ENCODE data around the gene CUEDC1. TPM values are rescaled to one million over a fixed set of nuclear protein-coding genes. Genes with fewer than 3 reads are reported as not detected.

Gene CUEDC1
- total and polyA plus RNA-seq, 2 of the 13 experiments (the other 11 are each of a cell fraction or from before 2014, with no cell fraction given) = 7.4 to 12.9 TPM

DNA sequence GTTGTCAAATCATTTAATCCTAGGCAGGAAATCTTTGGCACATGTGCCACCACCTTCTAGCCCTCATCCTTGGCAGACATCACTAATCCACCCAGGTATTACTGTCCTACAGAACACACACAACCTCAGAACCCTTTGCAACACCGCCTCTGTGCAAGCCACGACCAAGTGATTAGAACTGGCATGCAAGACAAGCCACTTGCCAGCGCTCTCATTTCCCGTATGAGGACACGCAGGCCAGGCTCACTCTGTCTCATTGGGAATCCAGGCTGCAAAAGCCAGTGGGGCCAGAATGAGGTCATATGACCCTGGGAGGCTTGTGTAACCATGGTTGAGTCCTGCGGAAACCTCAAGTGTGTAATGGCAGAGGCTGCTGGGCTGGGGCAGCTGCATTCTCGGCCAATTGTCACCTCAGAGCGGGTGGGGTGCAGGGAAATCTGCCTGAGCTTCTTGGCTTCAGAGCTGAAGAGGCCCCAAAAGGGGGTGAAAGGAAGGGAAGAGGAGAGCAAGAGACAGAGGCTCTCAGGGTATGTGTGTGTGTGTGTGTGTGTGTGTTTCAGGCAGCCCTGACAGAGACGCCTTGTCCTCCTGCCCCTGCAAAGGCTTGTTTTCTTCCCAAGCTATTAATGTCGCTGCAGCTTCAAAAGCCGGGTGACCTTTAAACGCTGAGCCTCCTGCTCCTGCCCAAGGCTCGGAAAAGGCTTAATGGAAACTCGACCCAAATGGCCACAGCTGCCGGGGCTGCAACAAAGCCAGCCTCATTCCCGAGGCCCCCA, 62.2 kb downstream of the CUEDC1 start (continued):
- TF ChIP-seq HES4 (CRISPR knock-in tag; IDR thresholded peaks at IDR 0.05; ENCODE audit: borderline replicate concordance) (no peak), NFKBIZ (CRISPR knock-in tag; IDR thresholded peaks at IDR 0.05) (no peak), U2AF1 (optimal IDR thresholded peaks at IDR 0.05; ENCODE audit: low read depth, low read length) (no peak), ZNF121 (CRISPR knock-in tag; IDR thresholded peaks at IDR 0.05) (no peak; the same call in 1 of the 2 replicates), KLF9 (CRISPR knock-in tag; IDR thresholded peaks at IDR 0.05; ENCODE audit: low read depth) (no peak), TCF7L2 (IDR thresholded peaks at IDR 0.05; ENCODE audit: low read depth, low read length) (no peak), ZNF570 (CRISPR knock-in tag; IDR thresholded peaks at IDR 0.05; ENCODE audit: borderline replicate concordance) (peak; percentile 49; the same call in 1 of the 2 replicates), NCOA2 (CRISPR knock-in tag; IDR thresholded peaks at IDR 0.05) (0 out of 2 replicates have a peak, but pooled peaks have one; percentile 10), MLLT10 (CRISPR knock-in tag; IDR thresholded peaks at IDR 0.05) (no peak), ZNF605 (CRISPR knock-in tag; IDR thresholded peaks at IDR 0.05) (no peak), ZSCAN31 (CRISPR knock-in tag; IDR thresholded peaks at IDR 0.05; ENCODE audit: low read depth) (no peak; the same call in 1 of the 2 replicates), ARID2 (CRISPR knock-in tag; IDR thresholded peaks at IDR 0.05; ENCODE audit: borderline replicate concordance) (peak; percentile 88; the same call in 1 of the 2 replicates), THAP11 (CRISPR knock-in tag; IDR thresholded peaks at IDR 0.05) (peak; percentile 5; the same call in 1 of the 2 replicates), ZNF713 (CRISPR knock-in tag; IDR thresholded peaks at IDR 0.05) (no peak), ZNF136 (CRISPR knock-in tag; IDR thresholded peaks at IDR 0.05; ENCODE audit: low read depth) (0 out of 2 replicates have a peak, but pooled peaks have one; percentile 31), SP4 (CRISPR knock-in tag; IDR thresholded peaks at IDR 0.05) (no peak)
- TF ChIP-seq, protein P1, sequence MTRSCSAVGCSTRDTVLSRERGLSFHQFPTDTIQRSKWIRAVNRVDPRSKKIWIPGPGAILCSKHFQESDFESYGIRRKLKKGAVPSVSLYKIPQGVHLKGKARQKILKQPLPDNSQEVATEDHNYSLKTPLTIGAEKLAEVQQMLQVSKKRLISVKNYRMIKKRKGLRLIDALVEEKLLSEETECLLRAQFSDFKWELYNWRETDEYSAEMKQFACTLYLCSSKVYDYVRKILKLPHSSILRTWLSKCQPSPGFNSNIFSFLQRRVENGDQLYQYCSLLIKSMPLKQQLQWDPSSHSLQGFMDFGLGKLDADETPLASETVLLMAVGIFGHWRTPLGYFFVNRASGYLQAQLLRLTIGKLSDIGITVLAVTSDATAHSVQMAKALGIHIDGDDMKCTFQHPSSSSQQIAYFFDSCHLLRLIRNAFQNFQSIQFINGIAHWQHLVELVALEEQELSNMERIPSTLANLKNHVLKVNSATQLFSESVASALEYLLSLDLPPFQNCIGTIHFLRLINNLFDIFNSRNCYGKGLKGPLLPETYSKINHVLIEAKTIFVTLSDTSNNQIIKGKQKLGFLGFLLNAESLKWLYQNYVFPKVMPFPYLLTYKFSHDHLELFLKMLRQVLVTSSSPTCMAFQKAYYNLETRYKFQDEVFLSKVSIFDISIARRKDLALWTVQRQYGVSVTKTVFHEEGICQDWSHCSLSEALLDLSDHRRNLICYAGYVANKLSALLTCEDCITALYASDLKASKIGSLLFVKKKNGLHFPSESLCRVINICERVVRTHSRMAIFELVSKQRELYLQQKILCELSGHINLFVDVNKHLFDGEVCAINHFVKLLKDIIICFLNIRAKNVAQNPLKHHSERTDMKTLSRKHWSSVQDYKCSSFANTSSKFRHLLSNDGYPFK (CRISPR knock-in tag; IDR thresholded peaks at IDR 0.05; ENCODE audit: borderline replicate concordance) = peak; percentile 88
- TF ChIP-seq, protein P2, sequence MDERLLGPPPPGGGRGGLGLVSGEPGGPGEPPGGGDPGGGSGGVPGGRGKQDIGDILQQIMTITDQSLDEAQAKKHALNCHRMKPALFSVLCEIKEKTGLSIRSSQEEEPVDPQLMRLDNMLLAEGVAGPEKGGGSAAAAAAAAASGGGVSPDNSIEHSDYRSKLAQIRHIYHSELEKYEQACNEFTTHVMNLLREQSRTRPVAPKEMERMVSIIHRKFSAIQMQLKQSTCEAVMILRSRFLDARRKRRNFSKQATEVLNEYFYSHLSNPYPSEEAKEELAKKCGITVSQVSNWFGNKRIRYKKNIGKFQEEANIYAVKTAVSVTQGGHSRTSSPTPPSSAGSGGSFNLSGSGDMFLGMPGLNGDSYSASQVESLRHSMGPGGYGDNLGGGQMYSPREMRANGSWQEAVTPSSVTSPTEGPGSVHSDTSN (CRISPR knock-in tag; IDR thresholded peaks at IDR 0.05) = no peak
- TF ChIP-seq, protein P3, sequence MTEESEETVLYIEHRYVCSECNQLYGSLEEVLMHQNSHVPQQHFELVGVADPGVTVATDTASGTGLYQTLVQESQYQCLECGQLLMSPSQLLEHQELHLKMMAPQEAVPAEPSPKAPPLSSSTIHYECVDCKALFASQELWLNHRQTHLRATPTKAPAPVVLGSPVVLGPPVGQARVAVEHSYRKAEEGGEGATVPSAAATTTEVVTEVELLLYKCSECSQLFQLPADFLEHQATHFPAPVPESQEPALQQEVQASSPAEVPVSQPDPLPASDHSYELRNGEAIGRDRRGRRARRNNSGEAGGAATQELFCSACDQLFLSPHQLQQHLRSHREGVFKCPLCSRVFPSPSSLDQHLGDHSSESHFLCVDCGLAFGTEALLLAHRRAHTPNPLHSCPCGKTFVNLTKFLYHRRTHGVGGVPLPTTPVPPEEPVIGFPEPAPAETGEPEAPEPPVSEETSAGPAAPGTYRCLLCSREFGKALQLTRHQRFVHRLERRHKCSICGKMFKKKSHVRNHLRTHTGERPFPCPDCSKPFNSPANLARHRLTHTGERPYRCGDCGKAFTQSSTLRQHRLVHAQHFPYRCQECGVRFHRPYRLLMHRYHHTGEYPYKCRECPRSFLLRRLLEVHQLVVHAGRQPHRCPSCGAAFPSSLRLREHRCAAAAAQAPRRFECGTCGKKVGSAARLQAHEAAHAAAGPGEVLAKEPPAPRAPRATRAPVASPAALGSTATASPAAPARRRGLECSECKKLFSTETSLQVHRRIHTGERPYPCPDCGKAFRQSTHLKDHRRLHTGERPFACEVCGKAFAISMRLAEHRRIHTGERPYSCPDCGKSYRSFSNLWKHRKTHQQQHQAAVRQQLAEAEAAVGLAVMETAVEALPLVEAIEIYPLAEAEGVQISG (CRISPR knock-in tag; IDR thresholded peaks at IDR 0.05) = no peak; the same call in 1 of the 2 replicates
- TF ChIP-seq, protein P4, sequence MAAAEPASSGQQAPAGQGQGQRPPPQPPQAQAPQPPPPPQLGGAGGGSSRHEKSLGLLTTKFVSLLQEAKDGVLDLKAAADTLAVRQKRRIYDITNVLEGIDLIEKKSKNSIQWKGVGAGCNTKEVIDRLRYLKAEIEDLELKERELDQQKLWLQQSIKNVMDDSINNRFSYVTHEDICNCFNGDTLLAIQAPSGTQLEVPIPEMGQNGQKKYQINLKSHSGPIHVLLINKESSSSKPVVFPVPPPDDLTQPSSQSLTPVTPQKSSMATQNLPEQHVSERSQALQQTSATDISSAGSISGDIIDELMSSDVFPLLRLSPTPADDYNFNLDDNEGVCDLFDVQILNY (CRISPR knock-in tag; conservative IDR thresholded peaks at IDR 0.05) = 0 out of 2 replicates have a peak, but pooled peaks have one; percentile 38

Data from HepG2 (cell line).